Upper lobe of left lung (tissue), 4 donors: ENCODE measurements around the gene RGS19.

Source experiments
- EP300 ChIP-seq, 4 donors: sonication (generic); formaldehyde crosslinking; IDR thresholded peaks; one replicate each; pipeline ENCODE4 v1.5.1; 2017; ENCODE audit warnings: antibody characterized with exemption in 4 of 4, control low read depth in 2 of 4
- POLR2A ChIP-seq, 4 donors: fragments of 450-650 bp; IDR thresholded peaks; one replicate each; pipeline ENCODE4 v1.5.1; 2016 to 2017; ENCODE audit warnings: antibody characterized with exemption in 4 of 4, mild to moderate bottlenecking in 2 of 4
- TF ChIP-seq, protein P1 (sequence below), 6 experiments: fragments of 450-650 bp in 4 of 6; fragments of 200-600 bp in 2 of 6; sonication (generic) in 2 of 6; IDR thresholded peaks; one replicate each; pipeline ENCODE4 v1.5.1; 2016 to 2019; ENCODE audit warnings: antibody characterized with exemption in 6 of 6

DNA sequence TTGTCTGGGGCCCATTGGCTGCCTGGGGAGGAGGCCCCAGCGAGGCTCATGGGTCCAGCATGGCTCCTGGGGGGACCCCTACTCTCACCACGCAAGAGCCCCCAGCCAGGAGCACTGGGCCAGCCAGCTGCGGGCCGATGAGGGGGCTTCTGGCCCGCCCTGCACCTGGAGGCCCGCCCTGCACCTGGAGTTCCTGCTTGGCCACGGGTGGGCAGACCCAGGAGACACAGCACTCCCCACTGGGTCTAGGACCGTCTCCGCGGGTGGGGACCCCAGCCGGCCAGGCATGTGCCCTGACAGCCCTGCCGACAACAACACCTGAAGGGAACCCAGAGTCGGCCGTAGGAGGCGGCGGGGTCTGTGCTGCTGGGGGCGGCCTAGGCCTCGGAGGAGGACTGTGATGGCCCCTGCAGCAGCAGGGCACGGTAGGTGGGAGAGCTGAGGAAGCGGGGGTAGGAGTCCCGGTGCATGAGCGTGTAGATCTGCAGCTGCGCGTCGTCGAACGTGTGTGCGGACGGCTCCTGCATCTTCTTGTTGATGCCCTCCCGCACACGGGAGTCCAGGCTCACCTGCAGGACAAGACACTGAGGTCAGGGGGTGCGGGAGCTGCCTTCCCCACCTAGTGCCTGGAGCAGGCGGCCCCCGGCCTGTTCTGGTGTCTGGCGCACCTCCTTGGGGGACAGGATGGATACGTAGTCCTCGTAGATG, 5.7 kb downstream of the RGS19 start:
- TF ChIP-seq EP300 (IDR thresholded peaks at IDR 0.05) = no peak
- TF ChIP-seq, protein P1, sequence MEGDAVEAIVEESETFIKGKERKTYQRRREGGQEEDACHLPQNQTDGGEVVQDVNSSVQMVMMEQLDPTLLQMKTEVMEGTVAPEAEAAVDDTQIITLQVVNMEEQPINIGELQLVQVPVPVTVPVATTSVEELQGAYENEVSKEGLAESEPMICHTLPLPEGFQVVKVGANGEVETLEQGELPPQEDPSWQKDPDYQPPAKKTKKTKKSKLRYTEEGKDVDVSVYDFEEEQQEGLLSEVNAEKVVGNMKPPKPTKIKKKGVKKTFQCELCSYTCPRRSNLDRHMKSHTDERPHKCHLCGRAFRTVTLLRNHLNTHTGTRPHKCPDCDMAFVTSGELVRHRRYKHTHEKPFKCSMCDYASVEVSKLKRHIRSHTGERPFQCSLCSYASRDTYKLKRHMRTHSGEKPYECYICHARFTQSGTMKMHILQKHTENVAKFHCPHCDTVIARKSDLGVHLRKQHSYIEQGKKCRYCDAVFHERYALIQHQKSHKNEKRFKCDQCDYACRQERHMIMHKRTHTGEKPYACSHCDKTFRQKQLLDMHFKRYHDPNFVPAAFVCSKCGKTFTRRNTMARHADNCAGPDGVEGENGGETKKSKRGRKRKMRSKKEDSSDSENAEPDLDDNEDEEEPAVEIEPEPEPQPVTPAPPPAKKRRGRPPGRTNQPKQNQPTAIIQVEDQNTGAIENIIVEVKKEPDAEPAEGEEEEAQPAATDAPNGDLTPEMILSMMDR (IDR thresholded peaks at IDR 0.05) = no peak
- no peak for TF ChIP-seq POLR2A (IDR thresholded peaks at IDR 0.05)
